HCT116 (cell line): ENCODE data around the gene PLD1. TPM values are rescaled to one million over a fixed set of nuclear protein-coding genes. Genes with fewer than 3 reads are reported as not detected.

Source experiments
- ATAC-seq: fragments of 200-7000 bp; cut with Tn5 transposase; 2 replicates; pipeline ENCODE4 v1.9.1; 2020; ENCODE audit warnings: mild to moderate bottlenecking, moderate library complexity
- BruUV-seq: library from RNA; stranded (reverse); fragments of 400-500 nt; replicated peaks from 2 replicates; lab custom pipeline; 2021; lab: Mats Ljungman, UMichigan
- CTCF ChIA-PET: fragments of 300-600 bp; sonication (Branson Sonifier 250); formaldehyde crosslinking; loops from one replicate; lab custom pipeline; 2021; ENCODE audit warnings: antibody characterized with exemption; lab: Charles Lee
- POLR2A ChIA-PET: fragments of 300-600, 350-600 bp; sonication (Branson Sonifier 250); formaldehyde crosslinking; loops from one replicate; lab custom pipeline; 2021; ENCODE audit warnings: antibody characterized with exemption; lab: Charles Lee
- RAD21 ChIA-PET, 2 experiments: fragments of 300-600 bp; sonication (Branson Sonifier 250); formaldehyde crosslinking; loops; one replicate each; lab custom pipeline; 2023; ENCODE audit warnings: low total read pairs in 2 of 2; ENCODE audit not compliant: uncharacterized antibody in 2 of 2, unreplicated experiment in 2 of 2, low non-redundant PET in 1 of 2; lab: Charles Lee
- DNase-seq: peaks from one replicate; pipeline ENCODE4 v3.0.0-alpha.2; 2010; ENCODE audit warnings: low read depth, low spot score
- H2AFZ ChIP-seq: fragments of 200-600 bp; shearing (Covaris generic), sonication (generic); 2 replicates; pipeline ENCODE4 v1.6.1; 2017; ENCODE audit warnings: low read depth, mixed run types, mixed read lengths, antibody characterized with exemption, low read length; ENCODE audit not compliant: poor library complexity, severe bottlenecking
- H3K27ac ChIP-seq: 2 replicates; pipeline ENCODE4 v1.5.1; 2012; ENCODE audit warnings: low read depth, low read length
- H3K27me3 ChIP-seq: fragments of 200-600 bp; sonication (generic); 2 replicates; pipeline ENCODE4 v1.6.1; 2016; ENCODE audit warnings: mixed run types, low read length, mixed read lengths; ENCODE audit not compliant: insufficient read depth
- H3K36me3 ChIP-seq, 2 experiments: fragments of 200-500 bp in 1 of 2; fragments of 200-600 bp in 1 of 2; sonication (Bioruptor generic) in 1 of 2; sonication (generic) in 1 of 2; 2 replicates each; pipeline versions ENCODE4 v1.5.1 to v1.6.1; 2014 to 2016; ENCODE audit warnings: low read length in 2 of 2, inconsistent platforms in 1 of 2, mixed read lengths in 1 of 2, mixed run types in 1 of 2; ENCODE audit not compliant: insufficient read depth in 2 of 2, control insufficient read depth in 1 of 2
- H3K4me1 ChIP-seq, 2 experiments: fragments of 200-600 bp in 1 of 2; sonication (generic) in 1 of 2; 2 replicates each; pipeline versions ENCODE4 v1.5.1 to v1.6.1; 2012 to 2017; ENCODE audit warnings: low read length in 2 of 2, inconsistent platforms in 1 of 2, mild to moderate bottlenecking in 1 of 2, mixed read lengths in 1 of 2, mixed run types in 1 of 2, moderate library complexity in 1 of 2; ENCODE audit not compliant: insufficient read depth in 2 of 2, control insufficient read depth in 1 of 2
- H3K4me2 ChIP-seq: fragments of 200-600 bp; sonication (generic); 2 replicates; pipeline ENCODE4 v1.6.1; 2017; ENCODE audit warnings: mixed run types, low read length, mixed read lengths
- H3K4me3 ChIP-seq, 2 experiments: fragments of 200-600 bp in 1 of 2; sonication (generic) in 1 of 2; replicated peaks in 1 of 2; 2 replicates each; pipeline ENCODE4 v1.5.1; 2011 to 2016; ENCODE audit warnings: low read length in 2 of 2, control low read depth in 1 of 2, low read depth in 1 of 2, mild to moderate bottlenecking in 1 of 2, mixed read lengths in 1 of 2, mixed run types in 1 of 2
- H3K79me2 ChIP-seq: fragments of 200-600 bp; sonication (generic); 2 replicates; pipeline ENCODE4 v1.6.1; 2017; ENCODE audit warnings: mild to moderate bottlenecking, mixed run types, low read length, moderate library complexity, mixed read lengths; ENCODE audit not compliant: insufficient read depth
- H3K9ac ChIP-seq: fragments of 200-600 bp; sonication (generic); 2 replicates; pipeline ENCODE4 v1.6.1; 2016; ENCODE audit warnings: low read length, mixed read lengths
- H3K9me2 ChIP-seq: fragments of 200-600 bp; sonication (generic), shearing (Covaris generic); 2 replicates; pipeline ENCODE4 v1.6.1; 2017; ENCODE audit warnings: mixed run types, mild to moderate bottlenecking, moderate library complexity; ENCODE audit not compliant: insufficient read depth
- H3K9me3 ChIP-seq, 2 experiments: fragments of 200-500 bp in 1 of 2; fragments of 200-600 bp in 1 of 2; sonication (Bioruptor generic) in 1 of 2; sonication (generic) in 1 of 2; 2 replicates each; pipeline ENCODE4 v1.6.1; 2014 to 2017; ENCODE audit warnings: low read length in 2 of 2, mixed read lengths in 2 of 2, inconsistent platforms in 1 of 2, low read depth in 1 of 2, mild to moderate bottlenecking in 1 of 2, mixed run types in 1 of 2, moderate library complexity in 1 of 2; ENCODE audit not compliant: control insufficient read depth in 1 of 2, insufficient read depth in 1 of 2
- H4K20me1 ChIP-seq: fragments of 200-600 bp; sonication (generic), shearing (Covaris generic); 2 replicates; pipeline ENCODE4 v1.6.1; 2017; ENCODE audit warnings: mixed run types, mild to moderate bottlenecking, moderate library complexity; ENCODE audit not compliant: insufficient read depth
- ATF3 ChIP-seq: IDR thresholded peaks from 2 replicates; pipeline ENCODE4 v1.6.1; 2012
- CBX3 ChIP-seq: IDR thresholded peaks from 2 replicates; pipeline ENCODE4 v1.6.1; 2012; ENCODE audit warnings: low read depth
- EGR1 ChIP-seq: IDR thresholded peaks from 2 replicates; pipeline ENCODE4 v1.6.1; 2012; ENCODE audit warnings: low read depth
- ELF1 ChIP-seq: IDR thresholded peaks from 2 replicates; pipeline ENCODE4 v1.6.1; 2012; ENCODE audit warnings: low read depth, borderline replicate concordance
- EZH2 ChIP-seq: fragments of 200-600 bp; sonication (generic); IDR thresholded peaks from 2 replicates; pipeline ENCODE4 v1.6.1; 2017; ENCODE audit warnings: antibody characterized with exemption, mixed run types
- EZH2phosphoT487 ChIP-seq: fragments of 200-600 bp; IDR thresholded peaks from 2 replicates; pipeline ENCODE4 v1.6.1; 2018; ENCODE audit warnings: antibody characterized with exemption, borderline replicate concordance
- FOSL1 ChIP-seq: IDR thresholded peaks from 2 replicates; pipeline ENCODE4 v1.6.1; 2012; ENCODE audit warnings: low read depth
- JUND ChIP-seq: IDR thresholded peaks from 2 replicates; pipeline ENCODE4 v1.6.1; 2012
- SRF ChIP-seq: IDR thresholded peaks from 2 replicates; pipeline ENCODE4 v1.6.1; 2012; ENCODE audit warnings: low read depth
- TCF7L2 ChIP-seq: IDR thresholded peaks from 2 replicates; pipeline ENCODE4 v1.7.0; 2011; ENCODE audit warnings: borderline replicate concordance, inconsistent platforms; ENCODE audit not compliant: insufficient read depth, insufficient read length; ENCODE audit errors: extremely low read depth
- ZFX ChIP-seq: fragments of 450-650 bp; IDR thresholded peaks from 2 replicates; pipeline ENCODE4 v1.6.1; 2017
- intact Hi-C: fragments of 100-400 bp; cut with micrococcal nuclease; formaldehyde crosslinking; loops from 2 replicates; pipeline ENCODE4 v1.10.0; 2022
- total RNA-seq: library from RNA; stranded (reverse); gene quantifications from one replicate; pipeline ENCODE4 v1.2.1, GENCODE V29; 2021; ENCODE audit not compliant: unreplicated experiment
- TF ChIP-seq, protein P1 (sequence below): IDR thresholded peaks from 2 replicates; pipeline ENCODE4 v1.6.1; 2012

Gene PLD1
- total RNA-seq, 1 experiment from 2014 or later, result 8.4 TPM

DNA sequence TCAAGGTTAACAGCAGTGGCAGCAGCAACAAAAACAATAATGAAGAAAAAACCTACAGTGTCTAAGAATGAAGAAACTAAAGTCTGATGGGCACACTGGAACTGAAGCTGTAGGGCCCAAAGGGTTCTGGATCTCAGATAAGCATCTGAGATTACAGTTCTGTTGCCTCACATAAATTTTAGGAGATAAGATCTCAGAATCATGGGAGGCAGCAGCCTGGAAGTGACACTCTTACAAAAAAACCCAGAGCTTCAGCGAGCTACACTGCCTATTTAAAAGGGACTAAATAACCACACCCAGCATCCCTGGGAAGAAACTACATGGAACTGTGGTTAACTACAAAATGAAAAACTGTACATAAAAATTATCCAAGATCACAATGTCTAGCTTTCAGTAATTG is 61.2 kb downstream of the PLD1 start:
- peaks cover 6% of the 10 kb centered on the region; the same call in 1 of the 2 replicates for H3K27me3 ChIP-seq
- H2AFZ ChIP-seq, result no peak overlapping the region
- CTCF ChIA-PET, result no interaction called here
- intact Hi-C loops, result no loop called here
- no TSS peak for BruUV-seq
- H4K20me1 ChIP-seq, result no peaks in the 10 kb centered on the region
- no peak for TF ChIP-seq ZFX
- TF ChIP-seq EGR1, result no peak
- no peak for TF ChIP-seq CBX3
- TF ChIP-seq ELF1, result no peak
- no peak for TF ChIP-seq EZH2
- TF ChIP-seq, protein P1, sequence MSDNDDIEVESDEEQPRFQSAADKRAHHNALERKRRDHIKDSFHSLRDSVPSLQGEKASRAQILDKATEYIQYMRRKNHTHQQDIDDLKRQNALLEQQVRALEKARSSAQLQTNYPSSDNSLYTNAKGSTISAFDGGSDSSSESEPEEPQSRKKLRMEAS, result no peak
- no peak for TF ChIP-seq JUND
- no peak for TF ChIP-seq TCF7L2
- TF ChIP-seq EZH2phosphoT487, result no peak
- TF ChIP-seq ATF3, result no peak
- TF ChIP-seq SRF, result no peak
- no peak for TF ChIP-seq FOSL1
- no peak overlapping the region for H3K4me3 ChIP-seq
- RAD21 ChIA-PET, result no interaction called here
- no peaks in the 10 kb centered on the region for H3K9me3 ChIP-seq
- no peak overlapping the region for H3K27ac ChIP-seq
- H3K9ac ChIP-seq, result no peak overlapping the region
- H3K36me3 ChIP-seq, result no peaks in the 10 kb centered on the region
- H3K9me2 ChIP-seq, result no peaks in the 10 kb centered on the region
- no peaks in the 10 kb centered on the region for H3K4me1 ChIP-seq
- no peak overlapping the region for H3K4me2 ChIP-seq
- POLR2A ChIA-PET, result no interaction called here
- ATAC-seq, result no peak
- no peak for DNase-seq
- no peaks in the 10 kb centered on the region for H3K79me2 ChIP-seq
